Measurements from ENCODE around the gene SEM1.

DNA sequence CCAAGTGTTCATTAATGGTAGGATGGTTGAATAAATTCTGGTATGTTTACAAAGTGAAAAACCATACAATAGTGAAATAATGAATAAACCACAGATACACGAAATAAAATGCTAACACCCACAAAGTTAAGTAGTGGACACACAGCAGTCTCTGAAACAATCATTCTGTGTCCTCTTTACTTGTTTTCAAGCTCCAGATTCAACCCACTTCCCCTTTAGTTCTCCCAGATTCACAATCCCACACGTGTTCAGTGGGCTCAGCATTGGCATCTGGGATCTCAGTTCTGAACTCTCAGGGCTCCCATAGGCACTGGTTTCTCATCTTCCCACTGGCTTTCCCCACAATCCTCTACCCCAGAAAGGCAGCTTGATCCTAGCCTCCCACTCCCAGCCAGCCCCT is 44.9 kb downstream of the SEM1 start:
- TF ChIP-seq EZH2 (IDR thresholded peaks at IDR 0.05; ENCODE audit: low read length, unreplicated experiment) (no peak), EZH2phosphoT487 (IDR thresholded peaks at IDR 0.05; ENCODE audit: borderline replicate concordance, low read length) (no peak)
- TF ChIP-seq, protein P1, sequence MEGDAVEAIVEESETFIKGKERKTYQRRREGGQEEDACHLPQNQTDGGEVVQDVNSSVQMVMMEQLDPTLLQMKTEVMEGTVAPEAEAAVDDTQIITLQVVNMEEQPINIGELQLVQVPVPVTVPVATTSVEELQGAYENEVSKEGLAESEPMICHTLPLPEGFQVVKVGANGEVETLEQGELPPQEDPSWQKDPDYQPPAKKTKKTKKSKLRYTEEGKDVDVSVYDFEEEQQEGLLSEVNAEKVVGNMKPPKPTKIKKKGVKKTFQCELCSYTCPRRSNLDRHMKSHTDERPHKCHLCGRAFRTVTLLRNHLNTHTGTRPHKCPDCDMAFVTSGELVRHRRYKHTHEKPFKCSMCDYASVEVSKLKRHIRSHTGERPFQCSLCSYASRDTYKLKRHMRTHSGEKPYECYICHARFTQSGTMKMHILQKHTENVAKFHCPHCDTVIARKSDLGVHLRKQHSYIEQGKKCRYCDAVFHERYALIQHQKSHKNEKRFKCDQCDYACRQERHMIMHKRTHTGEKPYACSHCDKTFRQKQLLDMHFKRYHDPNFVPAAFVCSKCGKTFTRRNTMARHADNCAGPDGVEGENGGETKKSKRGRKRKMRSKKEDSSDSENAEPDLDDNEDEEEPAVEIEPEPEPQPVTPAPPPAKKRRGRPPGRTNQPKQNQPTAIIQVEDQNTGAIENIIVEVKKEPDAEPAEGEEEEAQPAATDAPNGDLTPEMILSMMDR (conservative IDR thresholded peaks at IDR 0.05; ENCODE audit: low read depth, low read length), result no peak

Measured in PC-3 (cell line).